ENCODE measurements around the gene RNPEP. TPM values are rescaled to one million over a fixed set of nuclear protein-coding genes. Genes with fewer than 3 reads are reported as not detected.

Gene RNPEP
- total RNA-seq, 4 donors from 2014 or later, result 37.2 to 77.6 (median 45.8) TPM

DNA sequence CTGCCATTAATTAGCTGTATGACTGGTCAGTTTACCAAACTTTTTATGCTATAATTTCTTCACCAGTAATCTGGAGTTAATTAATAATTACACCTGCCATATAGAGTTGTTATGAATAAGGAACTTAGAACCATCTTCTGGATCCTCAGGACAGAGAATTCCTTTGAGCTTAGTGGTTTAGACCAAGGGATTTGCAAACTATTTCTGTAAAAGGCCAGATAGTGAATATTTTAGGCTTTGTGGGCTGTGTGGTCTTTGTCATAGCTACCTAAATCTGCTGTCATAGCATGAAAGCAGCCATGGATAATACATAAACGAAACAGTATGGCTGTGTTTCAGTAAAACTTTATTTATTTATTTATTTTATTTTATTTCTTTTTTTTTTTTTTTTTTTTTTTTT, 18.2 kb upstream of the RNPEP start:
- no peak for DNase-seq (ENCODE audit: low spot score)
- no peak for ATAC-seq (ENCODE audit: low FRiP score)
- TF ChIP-seq, protein P1, sequence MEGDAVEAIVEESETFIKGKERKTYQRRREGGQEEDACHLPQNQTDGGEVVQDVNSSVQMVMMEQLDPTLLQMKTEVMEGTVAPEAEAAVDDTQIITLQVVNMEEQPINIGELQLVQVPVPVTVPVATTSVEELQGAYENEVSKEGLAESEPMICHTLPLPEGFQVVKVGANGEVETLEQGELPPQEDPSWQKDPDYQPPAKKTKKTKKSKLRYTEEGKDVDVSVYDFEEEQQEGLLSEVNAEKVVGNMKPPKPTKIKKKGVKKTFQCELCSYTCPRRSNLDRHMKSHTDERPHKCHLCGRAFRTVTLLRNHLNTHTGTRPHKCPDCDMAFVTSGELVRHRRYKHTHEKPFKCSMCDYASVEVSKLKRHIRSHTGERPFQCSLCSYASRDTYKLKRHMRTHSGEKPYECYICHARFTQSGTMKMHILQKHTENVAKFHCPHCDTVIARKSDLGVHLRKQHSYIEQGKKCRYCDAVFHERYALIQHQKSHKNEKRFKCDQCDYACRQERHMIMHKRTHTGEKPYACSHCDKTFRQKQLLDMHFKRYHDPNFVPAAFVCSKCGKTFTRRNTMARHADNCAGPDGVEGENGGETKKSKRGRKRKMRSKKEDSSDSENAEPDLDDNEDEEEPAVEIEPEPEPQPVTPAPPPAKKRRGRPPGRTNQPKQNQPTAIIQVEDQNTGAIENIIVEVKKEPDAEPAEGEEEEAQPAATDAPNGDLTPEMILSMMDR (IDR thresholded peaks at IDR 0.05), result no peak

DNA sequence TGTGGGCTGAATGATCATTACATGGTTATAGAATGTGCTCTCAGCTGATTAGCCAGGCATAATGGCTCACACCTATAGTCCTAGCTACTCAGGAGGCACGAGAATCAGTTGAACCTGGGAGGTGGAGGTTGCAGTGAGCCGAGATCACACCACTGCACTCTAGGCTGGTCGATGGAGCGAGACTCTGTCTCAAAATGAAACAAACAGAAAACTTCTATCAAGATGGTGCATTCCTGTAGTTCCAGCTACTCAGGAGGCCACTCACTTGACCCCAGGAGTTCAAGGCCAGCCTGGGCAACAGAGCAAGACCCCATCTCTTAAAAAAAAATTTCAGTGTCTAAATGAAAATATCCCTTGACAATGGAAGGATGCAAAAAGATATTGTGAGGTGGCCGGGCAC, 16.3 kb upstream of the RNPEP start:
- DNase-seq (ENCODE audit: low spot score), result no peak
- TF ChIP-seq, protein P1 (IDR thresholded peaks at IDR 0.05), result no peak
- no peak for ATAC-seq (ENCODE audit: low FRiP score)

DNA sequence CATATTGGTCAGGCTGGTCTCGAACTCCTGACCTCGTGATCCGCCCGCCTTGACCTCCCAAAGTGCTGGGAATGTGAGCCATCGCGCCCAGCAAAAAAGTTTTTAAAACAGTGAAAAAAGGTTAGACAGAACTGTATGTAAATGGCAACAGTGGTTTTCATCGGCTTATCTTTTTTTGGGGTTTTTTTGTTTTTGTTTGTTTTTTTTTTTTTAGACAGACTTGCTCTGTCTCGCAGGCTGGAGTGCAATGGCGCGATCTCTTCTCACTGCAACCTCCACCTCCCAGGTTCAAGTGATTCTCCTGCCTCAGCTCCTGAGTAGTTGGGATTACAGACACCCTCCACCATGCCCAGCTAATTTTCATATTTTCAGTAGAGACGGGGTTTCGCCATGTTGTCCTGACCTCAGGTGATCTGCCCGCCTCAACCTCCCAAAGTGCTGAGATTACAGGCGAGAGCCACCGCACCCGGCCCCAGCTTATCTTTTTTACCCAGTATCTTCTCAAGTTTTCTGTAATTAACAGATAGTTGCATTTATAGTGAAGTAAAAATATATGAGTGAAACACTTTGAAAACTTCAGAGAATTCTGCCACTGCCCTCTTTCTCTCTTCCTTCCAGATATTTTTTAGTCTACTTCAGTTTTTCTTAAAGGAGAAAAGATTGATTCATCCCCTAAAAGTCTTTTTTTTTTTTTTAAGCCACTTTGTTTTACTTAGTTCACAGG, 14.1 kb upstream of the RNPEP start:
- DNase-seq (ENCODE audit: low spot score), result no peak

DNA sequence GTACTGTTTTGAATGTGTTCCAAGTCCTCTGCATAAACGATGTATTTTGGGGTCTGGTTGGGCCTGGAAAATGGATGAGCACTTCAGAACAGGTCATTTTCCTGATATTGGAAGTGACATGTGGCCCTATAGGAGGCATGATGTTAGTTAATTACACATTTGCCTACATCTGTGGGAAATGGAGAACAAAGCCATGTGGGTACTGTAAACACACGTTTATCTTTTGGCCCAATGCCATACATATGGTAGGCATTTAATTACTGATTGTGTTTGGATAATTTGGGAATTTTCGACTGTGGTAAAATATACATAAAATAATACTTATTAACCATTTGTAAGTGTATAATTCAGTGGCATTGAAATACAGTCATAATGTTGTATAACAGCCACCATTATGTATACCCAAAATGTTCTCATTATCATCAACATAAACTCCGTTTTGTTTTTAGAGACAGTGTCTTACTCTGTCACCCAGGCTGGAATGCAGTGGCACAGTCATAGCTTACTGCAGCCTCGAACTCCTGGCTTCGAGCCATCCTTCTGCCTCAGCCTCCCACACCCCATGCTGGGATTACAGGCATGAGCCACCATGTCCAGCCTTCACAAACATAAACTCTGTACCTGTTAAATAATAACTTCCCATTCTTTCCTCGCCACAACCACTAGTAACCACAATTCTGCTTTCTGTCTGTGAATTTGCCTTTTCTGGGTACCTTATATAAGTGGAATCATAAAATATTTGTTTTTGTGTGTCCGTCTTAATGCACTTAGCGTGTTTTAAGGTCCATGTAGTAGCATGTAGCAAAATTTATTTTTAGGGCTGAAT, 11.9 kb upstream of the RNPEP start:
- TF ChIP-seq, protein P1 (IDR thresholded peaks at IDR 0.05), result no peak
- DNase-seq (ENCODE audit: low spot score) (no peak), ATAC-seq (ENCODE audit: low FRiP score) (no peak)

More for the DNA sequence above, 14.1 kb upstream of the RNPEP start:
- TF ChIP-seq, protein P1 (IDR thresholded peaks at IDR 0.05), result no peak
- ATAC-seq (ENCODE audit: low FRiP score), result no peak

DNA sequence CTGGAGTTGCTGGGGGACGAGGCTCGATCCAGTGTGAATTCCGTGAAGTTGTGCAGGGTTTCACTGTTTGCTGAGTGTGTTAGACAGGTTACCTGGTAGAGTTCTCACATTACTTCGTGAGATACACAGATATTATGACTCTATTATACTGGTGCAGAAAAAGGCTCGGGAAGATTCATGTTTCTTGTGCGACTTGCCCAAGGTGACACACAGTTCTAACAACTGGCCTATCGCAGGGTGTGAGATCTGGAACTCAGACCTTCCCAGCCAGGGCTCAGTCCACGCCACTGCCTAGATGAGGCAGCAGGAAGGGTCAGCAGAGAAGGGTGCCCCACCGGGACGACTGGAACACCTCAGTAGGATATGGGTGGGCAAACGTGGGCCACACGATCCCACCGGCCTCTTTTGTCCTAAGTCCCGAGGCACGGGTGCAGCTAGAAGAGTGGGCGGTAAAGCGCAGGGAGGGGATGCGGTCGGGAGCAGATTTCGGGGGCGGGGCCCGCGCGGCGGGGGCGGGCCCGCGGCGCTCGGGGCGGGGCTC, 296 bp upstream of the RNPEP start:
- peak; percentile 50 for DNase-seq (ENCODE audit: low spot score)
- no peak for ATAC-seq (ENCODE audit: low FRiP score)
- TF ChIP-seq, protein P1 (IDR thresholded peaks at IDR 0.05), result no peak

DNA sequence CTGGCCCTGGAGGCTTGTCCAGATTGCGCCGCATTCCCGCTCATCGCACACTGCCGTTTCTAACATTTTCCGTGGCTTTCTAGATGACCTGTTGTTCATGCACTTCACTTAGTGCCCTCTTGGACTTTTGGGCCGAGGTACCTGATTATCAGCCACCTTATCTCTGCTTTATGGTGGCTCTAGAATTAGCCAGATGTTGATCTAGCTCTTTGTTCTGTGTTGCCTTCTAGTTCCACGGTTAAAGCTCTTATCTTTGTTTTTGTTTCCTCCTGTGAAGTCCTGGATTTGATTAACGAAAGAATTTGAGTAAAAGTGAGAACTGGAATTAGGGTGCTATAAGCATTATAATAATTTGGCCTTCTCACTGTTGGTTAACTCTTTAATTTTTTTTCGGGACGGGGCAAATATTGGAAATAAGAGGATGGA, 945 bp downstream of the RNPEP start:
- ATAC-seq (ENCODE audit: low FRiP score), result no peak
- TF ChIP-seq, protein P1 (IDR thresholded peaks at IDR 0.05), result no peak
- DNase-seq (ENCODE audit: low spot score), result no peak
